K562 (cell line): ENCODE results near the gene CPED1. TPM values are rescaled to one million over a fixed set of nuclear protein-coding genes. Genes with fewer than 3 reads are reported as not detected.

Source experiments
- BDP1 ChIP-seq: IDR thresholded peaks from 3 replicates; pipeline ENCODE4 v1.6.1; 2011; ENCODE audit not compliant: insufficient read length, insufficient read depth
- CBX1 ChIP-seq: sonication (generic); IDR thresholded peaks from 2 replicates; pipeline ENCODE4 v1.6.1; 2016; ENCODE audit warnings: antibody characterized with exemption, low read depth, mild to moderate bottlenecking
- CEBPG ChIP-seq, 3 experiments: fragments of 200-800 bp in 1 of 3; sonication (Bioruptor generic) in 1 of 3; sonication (generic) in 1 of 3; formaldehyde crosslinking in 1 of 3; IDR thresholded peaks in 2 of 3; conservative IDR thresholded peaks in 1 of 3; 2 replicates each; pipeline versions ENCODE4 v1.6.1 to v1.8.0; 2016 to 2022; ENCODE audit warnings: missing compliant biosample characterization in 2 of 3, missing genetic modification characterization in 2 of 3, mild to moderate bottlenecking in 1 of 3, missing genetic modification reagents in 1 of 3
- CREBBP ChIP-seq: IDR thresholded peaks from one replicate; pipeline ENCODE4 v1.6.1; 2012; ENCODE audit warnings: low read depth, mild to moderate bottlenecking, control low read depth, inconsistent platforms, low read length
- KAT7 ChIP-seq: sonication (generic); formaldehyde crosslinking; IDR thresholded peaks from 2 replicates; pipeline ENCODE4 v1.8.0; 2022; ENCODE audit warnings: missing genetic modification reagents, mild to moderate bottlenecking, borderline replicate concordance
- KAT8 ChIP-seq: fragments of 450-650 bp; IDR thresholded peaks from 2 replicates; pipeline ENCODE4 v1.6.1; 2016; ENCODE audit warnings: low read depth, mild to moderate bottlenecking
- MAZ ChIP-seq, 2 experiments: fragments of 450-650 bp in 1 of 2; sonication (generic) in 1 of 2; formaldehyde crosslinking; IDR thresholded peaks in 1 of 2; conservative IDR thresholded peaks in 1 of 2; 2 replicates each; pipeline versions ENCODE4 v1.4.0 to v1.5.0; 2020; ENCODE audit warnings: mild to moderate bottlenecking in 1 of 2, missing genetic modification reagents in 1 of 2
- MYC ChIP-seq, 2 experiments: fragments of 250-450 bp in 1 of 2; sonication (Bioruptor Pico) in 1 of 2; IDR thresholded peaks; 2 replicates each; pipeline versions ENCODE4 v1.5.1 to v1.6.1; 2012 to 2021; ENCODE audit warnings: low read depth in 2 of 2, borderline replicate concordance in 1 of 2, improper control_type of control experiment in 1 of 2, low read length in 1 of 2, mild to moderate bottlenecking in 1 of 2, moderate library complexity in 1 of 2
- NCOA4 ChIP-seq: fragments of 450-650 bp; IDR thresholded peaks from 2 replicates; pipeline ENCODE4 v1.6.1; 2018; ENCODE audit warnings: mild to moderate bottlenecking; ENCODE audit not compliant: partially characterized antibody
- NELFE ChIP-seq: IDR thresholded peaks from 2 replicates; pipeline ENCODE4 v1.6.1; 2011; ENCODE audit warnings: mild to moderate bottlenecking; ENCODE audit not compliant: insufficient read depth, insufficient read length
- NFIX ChIP-seq: fragments of 250-450 bp; sonication (Bioruptor Pico); IDR thresholded peaks from 2 replicates; pipeline ENCODE4 v1.4.0; 2020; ENCODE audit warnings: low read depth, mild to moderate bottlenecking, moderate library complexity
- PTRF ChIP-seq: fragments of 450-650 bp; IDR thresholded peaks from 2 replicates; pipeline ENCODE4 v1.6.1; 2016; ENCODE audit warnings: mild to moderate bottlenecking, missing genetic modification characterization, missing compliant biosample characterization
- SRSF3 ChIP-seq: fragments of 200-400 bp; formaldehyde crosslinking; IDR thresholded peaks from 2 replicates; pipeline ENCODE4 v1.6.1; 2016; ENCODE audit warnings: mild to moderate bottlenecking, low read length, moderate library complexity; ENCODE audit not compliant: insufficient read depth
- TAF7 ChIP-seq: fragments of 450-650 bp; IDR thresholded peaks from 2 replicates; pipeline ENCODE4 v1.6.1; 2016; ENCODE audit warnings: missing genetic modification characterization, missing compliant biosample characterization
- ZSCAN29 ChIP-seq: fragments of 450-650 bp; IDR thresholded peaks from 2 replicates; pipeline ENCODE4 v1.6.1; 2017
- polyA plus RNA-seq, 8 experiments: library from polyadenylated mRNA; depleted of rRNA in 4 of 8; stranded (reverse) in 5 of 8; unstranded in 3 of 8; fragments of >200 nt; fragmentation: Nextera tagmentation in 2 of 8; fragmentation: Illumina TruSeq in 1 of 8; extraction: Ambion mirVana in 2 of 8; extraction: Trizol in 1 of 8; gene quantifications; 2 replicates each; pipeline versions ENCODE4 v1.2.1 to v1.2.3, GENCODE V29; 2011 to 2014; ENCODE audit warnings: inconsistent platforms in 1 of 8, missing spikeins in 1 of 8
- total RNA-seq, 7 experiments: library from RNA; depleted of rRNA in 6 of 7; stranded (reverse); fragments of >200 nt in 6 of 7; fragmentation: Illumina TruSeq in 2 of 7; extraction: Trizol in 2 of 7; gene quantifications; 2 replicates each; pipeline versions ENCODE4 v1.2.1 to v1.2.3, GENCODE V29; 2011 to 2021; ENCODE audit warnings: low replicate concordance in 1 of 7
- TF ChIP-seq, protein P1 (sequence below): fragments of 250-450 bp; sonication (Bioruptor Pico); IDR thresholded peaks from 2 replicates; pipeline ENCODE4 v1.8.0; 2021; ENCODE audit warnings: mild to moderate bottlenecking, moderate library complexity
- TF ChIP-seq, protein P2 (sequence below): IDR thresholded peaks from 2 replicates; pipeline ENCODE4 v1.6.1; 2012; ENCODE audit warnings: low read depth, low read length, improper control_type of control experiment, borderline replicate concordance
- TF ChIP-seq, protein P3 (sequence below): IDR thresholded peaks from 2 replicates; pipeline ENCODE4 v1.6.1; 2011; ENCODE audit warnings: borderline replicate concordance, low read depth, mild to moderate bottlenecking, moderate library complexity, low read length; ENCODE audit not compliant: insufficient read depth, poor library complexity, severe bottlenecking
- TF ChIP-seq, protein P4 (sequence below): conservative IDR thresholded peaks from 2 replicates; pipeline ENCODE4 v1.6.1; 2011; ENCODE audit warnings: low read depth, mild to moderate bottlenecking, low read length; ENCODE audit not compliant: control insufficient read depth

Gene CPED1
- total and polyA plus RNA-seq, 9 of the 15 experiments (the other 6 are each of a cell fraction or from before 2014, with no cell fraction given), result 195 to 393 (median 290) TPM

DNA sequence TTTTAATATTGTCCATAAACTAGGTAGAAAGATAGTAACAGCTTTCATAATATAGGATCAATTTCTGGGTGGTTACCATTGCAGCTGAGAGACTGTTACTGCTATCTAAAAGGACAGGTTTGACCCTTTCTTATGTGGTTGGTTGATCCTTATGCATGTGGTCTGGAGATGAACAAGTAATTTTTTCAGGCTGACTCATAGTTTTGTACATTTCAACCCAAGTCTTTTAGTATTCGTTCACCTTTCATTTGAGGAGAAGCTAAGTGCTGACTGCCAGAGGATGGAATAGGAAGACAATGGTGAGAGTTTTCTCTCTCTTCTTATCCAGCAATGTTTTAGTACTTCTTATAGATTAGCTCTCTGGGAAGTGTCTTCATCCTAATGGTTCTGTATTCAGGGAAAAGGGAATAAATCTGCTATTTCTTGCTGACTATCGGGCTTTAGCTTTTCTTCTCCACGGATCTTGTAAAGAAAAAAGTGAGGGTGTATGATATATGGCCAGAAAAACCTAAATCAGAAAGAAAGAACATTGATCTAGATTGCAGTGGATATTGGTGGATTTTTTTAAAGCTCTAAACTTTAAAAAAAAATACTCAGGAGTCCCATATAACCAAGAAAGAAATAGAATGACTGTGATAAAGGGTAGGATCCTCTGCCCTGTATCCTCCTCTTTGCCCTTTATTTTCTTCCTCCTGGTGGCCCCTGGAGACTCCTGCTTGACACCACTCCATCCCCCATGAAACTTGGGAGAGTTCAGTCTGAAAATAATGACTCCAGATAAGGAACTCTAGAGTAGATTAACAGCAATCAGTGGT lies 88.0 kb downstream of the CPED1 start (continued):
- TF ChIP-seq, protein P1, sequence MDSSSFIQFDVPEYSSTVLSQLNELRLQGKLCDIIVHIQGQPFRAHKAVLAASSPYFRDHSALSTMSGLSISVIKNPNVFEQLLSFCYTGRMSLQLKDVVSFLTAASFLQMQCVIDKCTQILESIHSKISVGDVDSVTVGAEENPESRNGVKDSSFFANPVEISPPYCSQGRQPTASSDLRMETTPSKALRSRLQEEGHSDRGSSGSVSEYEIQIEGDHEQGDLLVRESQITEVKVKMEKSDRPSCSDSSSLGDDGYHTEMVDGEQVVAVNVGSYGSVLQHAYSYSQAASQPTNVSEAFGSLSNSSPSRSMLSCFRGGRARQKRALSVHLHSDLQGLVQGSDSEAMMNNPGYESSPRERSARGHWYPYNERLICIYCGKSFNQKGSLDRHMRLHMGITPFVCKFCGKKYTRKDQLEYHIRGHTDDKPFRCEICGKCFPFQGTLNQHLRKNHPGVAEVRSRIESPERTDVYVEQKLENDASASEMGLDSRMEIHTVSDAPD, result no peak
- TF ChIP-seq KAT8 (no peak), KAT7 (CRISPR knock-in tag) (no peak), CEBPG (CRISPR knock-in tag; IDR thresholded peaks at IDR 0.05) (no peak), CEBPG (tag; conservative IDR thresholded peaks at IDR 0.05 in 1 of 2, IDR thresholded peaks at IDR 0.05 in 1 of 2) (peak in 1 of 2 experiments; percentile 17; a peak in 1 of 4 replicates), NCOA4 (peak; percentile 52), CREBBP (no peak), NFIX (CRISPR knock-in tag) (no peak), PTRF (tag) (no peak), BDP1 (no peak), MAZ (CRISPR knock-in tag; conservative IDR thresholded peaks at IDR 0.05 in 1 of 2, IDR thresholded peaks at IDR 0.05 in 1 of 2) (peak; percentile 33 to 58; a peak in 3 of 4 replicates), SRSF3 (no peak), MYC (IDR thresholded peaks at IDR 0.05; ENCODE audit: low read depth, low read length) (peak; percentile 74), MYC (CRISPR knock-in tag; IDR thresholded peaks at IDR 0.05; ENCODE audit: borderline replicate concordance, low read depth) (peak; percentile 78; the same call in 1 of the 2 replicates), NELFE (no peak), TAF7 (peak; percentile 70), ZSCAN29 (0 out of 2 replicates have a peak, but pooled peaks have one; percentile 44), CBX1 (no peak)
- TF ChIP-seq, protein P2, sequence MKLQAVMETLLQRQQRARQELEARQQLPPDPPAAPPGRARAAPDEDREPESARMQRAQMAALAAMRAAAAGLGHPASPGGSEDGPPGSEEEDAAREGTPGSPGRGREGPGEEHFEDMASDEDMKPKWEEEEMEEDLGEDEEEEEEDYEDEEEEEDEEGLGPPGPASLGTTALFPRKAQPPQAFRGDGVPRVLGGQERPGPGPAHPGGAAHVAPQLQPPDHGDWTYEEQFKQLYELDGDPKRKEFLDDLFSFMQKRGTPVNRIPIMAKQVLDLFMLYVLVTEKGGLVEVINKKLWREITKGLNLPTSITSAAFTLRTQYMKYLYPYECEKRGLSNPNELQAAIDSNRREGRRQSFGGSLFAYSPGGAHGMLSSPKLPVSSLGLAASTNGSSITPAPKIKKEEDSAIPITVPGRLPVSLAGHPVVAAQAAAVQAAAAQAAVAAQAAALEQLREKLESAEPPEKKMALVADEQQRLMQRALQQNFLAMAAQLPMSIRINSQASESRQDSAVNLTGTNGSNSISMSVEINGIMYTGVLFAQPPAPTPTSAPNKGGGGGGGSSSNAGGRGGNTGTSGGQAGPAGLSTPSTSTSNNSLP, result peak; percentile 95
- TF ChIP-seq, protein P3, sequence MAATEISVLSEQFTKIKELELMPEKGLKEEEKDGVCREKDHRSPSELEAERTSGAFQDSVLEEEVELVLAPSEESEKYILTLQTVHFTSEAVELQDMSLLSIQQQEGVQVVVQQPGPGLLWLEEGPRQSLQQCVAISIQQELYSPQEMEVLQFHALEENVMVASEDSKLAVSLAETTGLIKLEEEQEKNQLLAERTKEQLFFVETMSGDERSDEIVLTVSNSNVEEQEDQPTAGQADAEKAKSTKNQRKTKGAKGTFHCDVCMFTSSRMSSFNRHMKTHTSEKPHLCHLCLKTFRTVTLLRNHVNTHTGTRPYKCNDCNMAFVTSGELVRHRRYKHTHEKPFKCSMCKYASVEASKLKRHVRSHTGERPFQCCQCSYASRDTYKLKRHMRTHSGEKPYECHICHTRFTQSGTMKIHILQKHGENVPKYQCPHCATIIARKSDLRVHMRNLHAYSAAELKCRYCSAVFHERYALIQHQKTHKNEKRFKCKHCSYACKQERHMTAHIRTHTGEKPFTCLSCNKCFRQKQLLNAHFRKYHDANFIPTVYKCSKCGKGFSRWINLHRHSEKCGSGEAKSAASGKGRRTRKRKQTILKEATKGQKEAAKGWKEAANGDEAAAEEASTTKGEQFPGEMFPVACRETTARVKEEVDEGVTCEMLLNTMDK, result no peak
- TF ChIP-seq, protein P4, sequence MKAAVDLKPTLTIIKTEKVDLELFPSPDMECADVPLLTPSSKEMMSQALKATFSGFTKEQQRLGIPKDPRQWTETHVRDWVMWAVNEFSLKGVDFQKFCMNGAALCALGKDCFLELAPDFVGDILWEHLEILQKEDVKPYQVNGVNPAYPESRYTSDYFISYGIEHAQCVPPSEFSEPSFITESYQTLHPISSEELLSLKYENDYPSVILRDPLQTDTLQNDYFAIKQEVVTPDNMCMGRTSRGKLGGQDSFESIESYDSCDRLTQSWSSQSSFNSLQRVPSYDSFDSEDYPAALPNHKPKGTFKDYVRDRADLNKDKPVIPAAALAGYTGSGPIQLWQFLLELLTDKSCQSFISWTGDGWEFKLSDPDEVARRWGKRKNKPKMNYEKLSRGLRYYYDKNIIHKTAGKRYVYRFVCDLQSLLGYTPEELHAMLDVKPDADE, result no peak
